Hematopoietic multipotent progenitor cell treated with erythropoietin and hydrocortisone succinate and interleukin-3 and kit ligand, for 6 days (in vitro differentiated cells): ENCODE measurements around the gene FOXN3.

Experiments used
- DNase-seq: peaks from one replicate; pipeline ENCODE4 v3.0.0-alpha.2; 2015

The FOXN3 gene

GRCh38 chr14:89430391-89431236, 13.6 kb upstream of the FOXN3 start:
- DNase-seq = peak; percentile 67

GRCh38 chr14:89429199-89430181, 12.5 kb upstream of the FOXN3 start:
- DNase-seq = peak; percentile 64

- DNase-seq = no peak
Measured at GRCh38 chr14:89428546-89429198, 11.6 kb upstream of the FOXN3 start.

- no peak for DNase-seq
Measured at GRCh38 chr14:89428173-89428523, 11.1 kb upstream of the FOXN3 start.

GRCh38 chr14:89427426-89428172, 10.6 kb upstream of the FOXN3 start:
- DNase-seq = no peak

DNA sequence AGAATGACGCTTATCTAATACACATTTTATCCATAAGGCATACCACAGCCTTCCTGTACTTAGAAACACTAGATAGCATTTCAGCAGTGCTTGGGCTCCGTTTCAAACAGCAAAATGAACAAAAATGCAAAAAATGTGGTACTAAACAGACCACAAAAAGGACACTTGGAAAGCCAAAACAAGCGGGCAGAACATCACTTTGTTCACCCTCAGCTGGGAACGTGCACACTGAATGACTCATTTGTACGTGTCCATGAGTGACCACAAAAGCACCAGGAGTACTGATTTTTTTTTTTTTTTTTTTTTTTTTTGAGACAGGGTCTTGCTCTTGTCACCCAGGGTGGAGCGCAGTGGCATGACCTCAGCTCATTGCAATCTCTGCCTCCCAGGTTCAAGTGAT, 8.9 kb upstream of the FOXN3 start:
- peak; percentile 54 for DNase-seq

DNA sequence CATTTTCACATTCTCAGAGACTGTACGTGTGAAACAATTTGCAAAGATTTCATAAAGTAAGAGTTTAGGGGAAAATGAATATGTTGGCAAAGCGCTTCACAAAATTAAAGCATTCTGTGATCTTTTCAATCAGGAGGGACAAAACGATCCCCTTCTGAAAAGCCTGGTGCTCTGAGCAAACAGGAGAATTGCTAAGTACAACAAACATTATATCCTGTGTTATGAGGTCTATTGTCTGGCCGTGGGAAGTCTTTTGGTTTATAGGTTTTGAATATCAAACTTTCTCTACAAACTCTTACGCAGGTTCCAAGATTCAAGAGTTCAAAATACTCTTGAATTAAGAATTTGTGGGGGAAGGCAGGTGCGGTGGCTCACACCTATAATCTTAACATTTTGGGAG, 7.2 kb upstream of the FOXN3 start:
- no peak for DNase-seq

- no peak for DNase-seq
Measured at GRCh38 chr14:89422952-89423345, 5.9 kb upstream of the FOXN3 start.

- no peak for DNase-seq
Measured at GRCh38 chr14:89422181-89422951, 5.3 kb upstream of the FOXN3 start.

DNA sequence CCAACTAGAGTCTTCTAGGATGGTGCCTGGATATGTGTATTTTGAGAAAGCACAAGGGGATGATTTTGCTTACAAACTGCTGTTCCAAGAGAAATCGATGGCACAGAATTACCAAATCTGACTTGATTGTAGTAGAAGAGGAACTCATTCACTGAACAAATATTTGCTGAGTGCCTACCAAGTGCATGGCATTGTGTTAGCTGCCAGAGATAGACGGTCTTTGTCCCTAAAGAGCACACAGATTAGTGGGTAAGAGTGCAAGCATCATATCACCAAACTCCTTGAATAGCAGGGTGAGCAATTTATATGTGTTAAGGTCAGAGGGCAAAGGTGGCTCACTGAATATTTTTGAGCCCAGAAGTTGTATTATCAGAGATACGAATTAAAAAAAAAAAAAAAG, 3.5 kb upstream of the FOXN3 start:
- no peak for DNase-seq

GRCh38 chr14:89419973-89420482, 3.0 kb upstream of the FOXN3 start:
- DNase-seq = no peak

GRCh38 chr14:89418976-89419375, 1.9 kb upstream of the FOXN3 start:
- DNase-seq = peak; percentile 53

- DNase-seq = peak; percentile 72
Measured at GRCh38 chr14:89418452-89418851, 1.4 kb upstream of the FOXN3 start.

DNA sequence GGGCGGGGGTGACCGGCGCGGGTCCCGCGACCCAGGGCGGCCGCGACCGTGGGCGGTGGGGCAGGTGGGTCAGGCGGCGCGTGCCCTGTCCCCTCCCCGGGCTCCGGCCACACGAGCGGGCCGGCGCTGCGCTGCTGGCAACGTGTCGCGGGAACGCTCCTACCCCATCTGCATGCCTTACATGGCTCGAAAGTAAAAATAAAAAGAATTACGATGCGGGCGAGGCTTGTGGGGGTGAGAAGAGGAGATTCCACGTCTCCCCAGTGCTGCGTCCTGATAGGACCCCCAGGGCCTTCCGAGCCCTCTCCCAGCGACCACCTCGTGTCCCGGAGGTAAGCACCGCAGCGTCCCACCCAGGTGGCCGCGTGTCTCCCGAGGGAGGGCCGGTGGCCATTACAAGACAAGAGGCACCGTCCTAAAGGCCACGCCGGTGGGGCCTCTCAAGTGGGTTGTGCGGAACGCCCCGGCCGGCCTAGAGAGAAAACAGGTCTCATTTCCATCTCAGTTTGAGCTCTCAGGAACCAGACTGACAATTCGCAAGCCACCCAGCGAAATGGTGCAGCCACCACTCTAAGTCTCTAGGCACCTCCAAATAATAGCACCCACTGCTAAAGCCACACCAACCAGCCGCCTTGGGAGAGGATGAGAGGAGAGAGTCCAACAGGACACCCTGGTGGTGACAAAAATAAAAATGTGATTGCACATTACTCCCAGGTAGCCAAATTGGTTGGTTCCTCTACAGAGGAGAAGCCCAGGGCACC, 612 bp upstream of the FOXN3 start:
- DNase-seq = peak; percentile 93

DNA sequence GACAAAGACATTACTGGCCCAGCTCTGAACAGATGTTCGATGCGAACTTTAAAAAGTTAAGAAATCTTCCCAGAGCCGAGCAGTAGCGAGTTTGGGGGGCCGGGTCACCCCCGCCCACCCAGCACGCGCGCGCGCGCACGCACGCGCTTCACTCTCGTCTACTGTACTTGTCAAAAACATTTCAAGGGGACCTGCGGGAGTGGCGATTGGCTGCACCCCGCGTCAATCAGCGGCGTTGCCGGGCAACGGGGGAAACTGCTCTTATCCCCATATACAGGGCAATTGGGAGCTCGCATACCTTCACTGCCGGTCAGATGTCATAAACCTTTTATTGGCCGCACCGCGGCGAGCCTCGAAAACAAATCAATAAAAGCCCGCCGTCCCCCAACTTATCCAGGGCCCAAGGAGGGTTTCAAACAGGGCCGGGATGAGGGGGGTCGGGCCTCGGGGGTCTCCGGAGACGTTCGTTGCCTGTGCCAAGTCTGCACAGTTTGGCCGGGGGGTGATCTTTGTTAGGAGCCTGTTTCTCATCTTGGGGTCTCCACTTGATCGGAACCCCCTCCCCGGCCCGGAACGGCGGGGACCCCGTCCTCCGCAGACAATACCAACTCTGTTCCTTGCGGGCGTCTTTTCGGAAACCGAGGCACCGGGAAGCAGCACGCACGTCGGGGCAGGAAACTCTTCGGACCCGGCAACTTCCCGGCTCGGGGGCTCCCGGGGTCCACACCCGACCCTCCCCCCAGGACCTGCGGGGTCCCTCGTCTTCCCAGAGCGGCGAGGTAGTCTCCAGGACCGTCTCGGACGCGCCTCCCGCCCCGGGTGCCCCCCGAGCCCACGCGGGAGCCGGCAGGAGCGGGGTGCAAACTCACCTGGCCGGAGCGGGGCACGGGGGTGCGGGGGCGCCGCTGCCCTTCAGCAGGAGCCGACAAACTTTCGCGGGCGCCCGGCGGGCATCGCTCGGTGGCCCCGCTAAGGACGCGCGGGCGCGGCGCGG, 734 bp downstream of the FOXN3 start:
- DNase-seq = peak; percentile 95

DNA sequence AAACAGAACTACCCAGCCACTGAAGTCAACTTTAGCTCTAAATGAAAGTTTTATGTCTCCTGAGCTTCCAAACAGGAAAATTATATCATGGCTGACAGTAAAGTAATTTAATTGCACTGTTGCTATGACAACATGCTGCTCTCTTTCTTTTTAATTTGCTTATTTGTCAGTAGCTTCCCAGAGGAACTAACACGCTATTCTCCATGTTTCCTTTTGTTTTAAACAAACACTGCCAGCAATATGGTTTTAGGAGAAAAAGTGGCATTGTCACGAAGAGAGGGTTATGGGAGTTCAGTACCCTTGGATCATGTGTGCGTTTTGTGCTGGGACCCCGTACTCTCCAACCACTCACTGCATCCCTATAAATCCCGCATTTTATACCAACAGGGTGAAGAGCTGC, 1.9 kb downstream of the FOXN3 start:
- DNase-seq = no peak

DNA sequence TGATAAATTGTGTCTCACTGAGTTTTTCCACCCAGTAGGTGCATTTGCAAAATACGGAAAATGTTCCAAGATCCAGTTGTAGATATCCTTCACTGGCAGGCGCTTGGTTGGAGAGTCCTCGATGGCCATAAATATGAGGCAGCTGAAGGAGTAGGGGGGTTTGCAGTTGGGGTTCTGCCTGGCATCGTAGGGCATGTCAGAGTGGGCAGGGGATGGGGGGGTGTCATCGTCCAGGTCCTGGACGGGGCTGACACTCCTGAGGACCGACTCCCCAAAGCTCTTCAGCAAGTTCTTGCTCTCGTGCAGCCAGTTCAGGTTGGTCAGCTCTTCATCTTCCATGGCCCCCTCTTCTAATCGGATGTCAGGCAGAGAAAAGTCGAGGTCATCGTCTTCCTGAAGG, 5.1 kb downstream of the FOXN3 start:
- DNase-seq = no peak

DNA sequence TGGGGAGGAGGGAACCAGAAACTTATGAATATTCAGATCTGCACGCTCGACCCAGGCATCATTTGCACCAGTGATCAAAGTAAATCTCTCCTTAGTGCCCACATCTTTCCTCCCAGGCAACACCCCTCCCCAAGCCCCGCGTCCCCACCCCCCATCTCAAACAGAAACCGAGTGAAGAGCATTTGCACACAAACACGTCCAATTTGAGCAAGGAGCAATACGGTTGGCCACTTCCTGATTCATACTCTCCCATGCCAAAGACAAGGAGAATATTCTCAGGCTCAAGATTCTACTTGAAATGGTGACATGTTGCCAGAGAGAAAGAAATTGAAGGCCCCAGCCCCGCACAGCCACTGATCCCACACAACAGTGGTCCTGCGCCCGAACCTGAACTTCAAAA, 7.1 kb downstream of the FOXN3 start:
- no peak for DNase-seq

- no peak for DNase-seq
Measured at GRCh38 chr14:89408907-89409700, 7.9 kb downstream of the FOXN3 start.
